ENCODE measurements around the gene PTPRN2.

DNA sequence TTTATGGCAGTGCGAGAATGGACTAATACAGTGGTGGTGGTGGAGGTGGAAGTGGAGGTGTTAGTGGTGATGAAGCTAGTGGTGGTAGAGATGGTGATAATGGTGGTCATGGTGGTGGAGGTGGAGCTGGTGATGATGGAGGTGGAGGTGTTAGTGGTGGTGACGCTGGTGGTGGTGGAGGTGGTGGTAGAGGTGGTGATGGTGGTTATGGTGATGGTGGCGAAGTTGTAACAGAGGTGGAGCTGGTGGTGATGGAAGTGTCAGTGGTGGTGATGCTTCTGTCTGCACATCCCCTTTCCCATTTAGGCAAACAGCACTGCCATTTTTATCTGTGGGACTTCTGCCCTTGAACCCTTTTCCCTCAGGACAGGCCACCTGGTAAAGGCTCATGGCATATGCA is 7.4 kb upstream of the PTPRN2 start:
- TF ChIP-seq, protein P1, sequence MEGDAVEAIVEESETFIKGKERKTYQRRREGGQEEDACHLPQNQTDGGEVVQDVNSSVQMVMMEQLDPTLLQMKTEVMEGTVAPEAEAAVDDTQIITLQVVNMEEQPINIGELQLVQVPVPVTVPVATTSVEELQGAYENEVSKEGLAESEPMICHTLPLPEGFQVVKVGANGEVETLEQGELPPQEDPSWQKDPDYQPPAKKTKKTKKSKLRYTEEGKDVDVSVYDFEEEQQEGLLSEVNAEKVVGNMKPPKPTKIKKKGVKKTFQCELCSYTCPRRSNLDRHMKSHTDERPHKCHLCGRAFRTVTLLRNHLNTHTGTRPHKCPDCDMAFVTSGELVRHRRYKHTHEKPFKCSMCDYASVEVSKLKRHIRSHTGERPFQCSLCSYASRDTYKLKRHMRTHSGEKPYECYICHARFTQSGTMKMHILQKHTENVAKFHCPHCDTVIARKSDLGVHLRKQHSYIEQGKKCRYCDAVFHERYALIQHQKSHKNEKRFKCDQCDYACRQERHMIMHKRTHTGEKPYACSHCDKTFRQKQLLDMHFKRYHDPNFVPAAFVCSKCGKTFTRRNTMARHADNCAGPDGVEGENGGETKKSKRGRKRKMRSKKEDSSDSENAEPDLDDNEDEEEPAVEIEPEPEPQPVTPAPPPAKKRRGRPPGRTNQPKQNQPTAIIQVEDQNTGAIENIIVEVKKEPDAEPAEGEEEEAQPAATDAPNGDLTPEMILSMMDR (IDR thresholded peaks at IDR 0.05), result no peak
- no peak for TF ChIP-seq POLR2A (IDR thresholded peaks at IDR 0.05)
